GM21786 (cell line): ENCODE data around the gene RBP5.

ENCODE experiments used
- ATAC-seq: cut with Tn5 transposase; IDR thresholded peaks from one replicate; pipeline ENCODE4 v1.9.1; 2021; ENCODE audit not compliant: unreplicated experiment

Gene RBP5

GRCh38 chr12:7128681-7129286 lies at the start of gene RBP5:
TSS of gene RBP5 (minus strand) at chr12:7128889. CDS start at chr12:7128775, 114 bp downstream.
- no peak for ATAC-seq

GRCh38 chr12:7178481-7178880 lies 49.8 kb upstream of the RBP5 start:
- ATAC-seq = no peak

- ATAC-seq = no peak
Measured at GRCh38 chr12:7176595-7176994, 47.9 kb upstream of the RBP5 start.

GRCh38 chr12:7175493-7175892 lies 46.8 kb upstream of the RBP5 start:
- ATAC-seq = no peak

- ATAC-seq = no peak
Measured at GRCh38 chr12:7171854-7172253, 43.2 kb upstream of the RBP5 start.

- no peak for ATAC-seq
Measured at GRCh38 chr12:7169951-7170350, 41.3 kb upstream of the RBP5 start.

GRCh38 chr12:7162691-7163114 lies 34.0 kb upstream of the RBP5 start:
- ATAC-seq = no peak

GRCh38 chr12:7161811-7162210 lies 33.1 kb upstream of the RBP5 start:
- ATAC-seq = no peak

- no peak for ATAC-seq
Measured at GRCh38 chr12:7161327-7161726, 32.6 kb upstream of the RBP5 start.

GRCh38 chr12:7160183-7160582 lies 31.5 kb upstream of the RBP5 start:
- no peak for ATAC-seq

- ATAC-seq = no peak
Measured at GRCh38 chr12:7158781-7159609, 30.3 kb upstream of the RBP5 start.

- ATAC-seq = no peak
Measured at GRCh38 chr12:7157391-7157790, 28.7 kb upstream of the RBP5 start.

GRCh38 chr12:7156259-7157197 lies 27.8 kb upstream of the RBP5 start:
- no peak for ATAC-seq

GRCh38 chr12:7155471-7156034 lies 26.9 kb upstream of the RBP5 start:
- ATAC-seq = no peak

- no peak for ATAC-seq
Measured at GRCh38 chr12:7154901-7155470, 26.3 kb upstream of the RBP5 start.

GRCh38 chr12:7154042-7154441 lies 25.4 kb upstream of the RBP5 start:
- ATAC-seq = no peak

- ATAC-seq = no peak
Measured at GRCh38 chr12:7152818-7153217, 24.1 kb upstream of the RBP5 start.

- ATAC-seq = no peak
Measured at GRCh38 chr12:7151532-7151931, 22.8 kb upstream of the RBP5 start.

GRCh38 chr12:7150841-7151240 lies 22.2 kb upstream of the RBP5 start:
- ATAC-seq = no peak

- no peak for ATAC-seq
Measured at GRCh38 chr12:7150356-7150755, 21.7 kb upstream of the RBP5 start.

- ATAC-seq = no peak
Measured at GRCh38 chr12:7146906-7147305, 18.2 kb upstream of the RBP5 start.
